Putamen (tissue), 1 donor: ENCODE results near the gene IFNA21.
"Not testable (repeated sequence)": the region's sequence is repeated elsewhere in the genome, so short reads cannot be mapped to it uniquely, and the experiment has no call there.

ENCODE experiments used
- DNase-seq: peaks from one replicate; pipeline ENCODE4 v3.0.0-alpha.2; 2016; ENCODE audit warnings: low spot score

The IFNA21 gene

DNA sequence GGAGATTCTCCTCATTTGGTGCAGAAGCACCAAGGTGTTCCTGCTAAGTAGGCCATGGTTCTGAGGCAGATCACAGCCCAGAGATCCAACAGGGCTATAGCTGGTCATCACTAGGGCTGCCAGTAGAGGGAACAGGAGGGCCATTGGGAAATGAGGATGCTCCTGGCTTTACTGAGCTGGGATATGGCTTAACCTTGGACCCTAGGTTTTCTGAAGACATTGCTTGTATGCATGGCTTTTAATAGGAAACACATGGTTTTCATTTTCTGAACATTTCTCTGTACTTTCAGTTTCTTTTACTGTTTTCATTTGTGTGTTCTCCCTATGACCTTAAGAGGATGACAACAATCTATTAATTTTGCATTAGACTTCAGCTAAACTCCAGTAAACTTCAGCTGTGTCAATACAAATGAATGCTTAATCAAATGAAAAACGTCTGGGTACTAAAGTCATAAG lies 25.0 kb downstream of the IFNA21 start, which contains the start of gene IFNW1:
Gene IFNW1, minus strand, starts transcription at position 406 of the 456 bp plus-strand sequence. Its CDS starts 262 bp downstream, at position 144.
- DNase-seq, result no peak

DNA sequence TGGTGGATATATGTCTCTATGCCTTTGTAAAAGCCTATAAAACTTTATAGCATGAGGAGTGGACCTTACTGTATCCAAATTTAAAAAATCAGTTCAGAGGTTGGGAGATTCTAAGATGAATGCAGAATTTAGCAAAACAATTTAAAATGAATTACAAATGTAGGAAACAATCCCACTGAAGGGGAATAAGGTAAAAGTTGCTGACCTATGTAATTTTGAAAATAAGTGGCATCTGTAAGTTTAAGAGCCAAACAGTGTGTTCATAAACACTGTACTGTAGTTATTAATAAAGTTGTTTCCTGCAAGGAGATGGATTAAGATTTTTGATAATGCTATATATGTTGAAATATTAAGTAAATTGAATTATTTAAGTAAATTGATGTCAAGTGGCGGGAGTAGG lies 29.4 kb downstream of the IFNA21 start:
- DNase-seq, result no peak

DNA sequence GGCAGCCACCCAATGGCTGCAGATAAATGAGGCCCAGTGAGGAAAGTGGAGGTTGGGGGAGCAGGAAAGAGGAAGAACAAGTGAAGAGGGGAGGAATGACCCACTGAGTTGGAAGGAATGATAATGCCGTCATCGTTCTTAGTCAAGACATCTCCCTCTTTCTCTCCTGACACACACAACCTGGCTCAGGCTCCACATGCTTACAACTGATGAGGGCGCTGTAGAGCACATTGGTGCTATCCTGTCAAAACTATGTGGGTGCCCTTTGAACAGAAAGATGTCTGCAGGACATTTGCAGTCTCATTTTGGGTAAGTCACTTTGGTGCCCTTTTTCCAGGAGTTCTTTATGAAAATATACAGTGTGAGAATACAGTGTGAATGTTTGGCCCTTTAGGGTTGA lies 30.7 kb downstream of the IFNA21 start:
- DNase-seq, result no peak

DNA sequence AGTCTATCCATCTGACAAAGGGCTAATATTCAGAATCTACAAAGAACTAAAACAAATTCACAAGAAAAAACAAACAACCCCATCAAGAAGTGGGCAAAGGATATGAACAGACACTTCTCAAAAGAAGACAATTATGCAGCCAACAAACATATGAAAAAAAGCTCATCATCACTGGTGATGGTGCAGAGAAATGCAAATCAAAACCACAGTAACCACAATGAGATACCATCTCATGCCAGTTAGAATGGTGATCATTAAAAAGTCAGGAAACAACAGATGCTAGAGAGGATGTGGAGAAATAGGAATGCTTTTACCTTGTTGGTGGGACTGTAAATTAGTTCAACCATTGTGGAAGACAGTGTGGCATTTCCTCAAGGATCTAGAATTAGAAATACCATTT lies 38.3 kb downstream of the IFNA21 start:
- not testable (repeated sequence) for DNase-seq

DNA sequence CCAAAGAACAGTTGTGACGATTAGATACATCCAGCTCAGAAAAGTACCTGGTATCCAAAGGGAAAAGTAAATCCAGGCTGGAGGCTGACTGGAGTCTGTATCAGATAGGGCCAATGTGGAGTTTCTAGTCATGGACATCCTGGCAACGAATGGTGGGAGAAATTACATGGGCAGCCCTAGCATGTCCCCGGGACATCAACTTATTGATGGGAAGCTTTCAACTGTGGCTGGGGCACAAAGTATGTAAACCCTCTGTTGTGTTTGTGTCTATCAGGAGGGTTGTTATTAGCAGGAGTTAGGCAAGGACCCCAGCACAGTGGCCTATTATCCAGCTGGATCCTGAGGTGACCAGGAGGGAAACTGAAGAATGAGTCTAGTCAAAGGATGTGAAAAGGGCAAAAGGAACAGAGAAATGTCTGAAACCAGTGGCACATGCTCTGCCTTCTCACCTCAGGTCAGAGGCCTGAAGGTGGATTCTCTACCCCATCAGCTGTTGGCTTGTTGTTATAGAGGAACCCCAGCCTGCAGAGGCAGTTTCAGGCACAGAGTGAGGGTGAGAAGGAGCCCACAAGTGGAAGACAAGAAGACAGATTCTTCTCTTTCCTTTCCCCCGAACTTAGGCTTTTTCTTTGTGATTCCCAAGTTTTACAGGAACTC lies 44.7 kb downstream of the IFNA21 start:
- DNase-seq, result no peak

DNA sequence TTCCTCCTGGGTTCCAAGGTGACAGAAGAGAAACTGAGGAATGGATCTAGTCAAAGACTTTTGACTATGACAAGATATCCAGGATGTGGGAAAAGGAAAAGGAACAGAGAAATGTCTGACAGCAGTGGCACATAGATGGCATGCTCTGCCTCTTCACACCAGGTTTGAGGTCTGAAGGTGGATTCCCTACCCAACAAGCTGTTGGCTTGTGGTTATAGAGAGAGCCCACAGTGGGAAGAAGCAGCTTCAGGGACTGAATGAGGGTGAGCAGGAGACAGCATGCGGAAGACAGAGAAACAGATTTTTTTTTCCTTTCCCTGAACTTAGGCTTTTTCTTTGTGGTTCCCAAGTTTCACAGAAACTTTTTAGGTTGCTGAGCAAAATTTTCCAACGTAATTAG lies 45.4 kb downstream of the IFNA21 start:
- DNase-seq, result no peak

DNA sequence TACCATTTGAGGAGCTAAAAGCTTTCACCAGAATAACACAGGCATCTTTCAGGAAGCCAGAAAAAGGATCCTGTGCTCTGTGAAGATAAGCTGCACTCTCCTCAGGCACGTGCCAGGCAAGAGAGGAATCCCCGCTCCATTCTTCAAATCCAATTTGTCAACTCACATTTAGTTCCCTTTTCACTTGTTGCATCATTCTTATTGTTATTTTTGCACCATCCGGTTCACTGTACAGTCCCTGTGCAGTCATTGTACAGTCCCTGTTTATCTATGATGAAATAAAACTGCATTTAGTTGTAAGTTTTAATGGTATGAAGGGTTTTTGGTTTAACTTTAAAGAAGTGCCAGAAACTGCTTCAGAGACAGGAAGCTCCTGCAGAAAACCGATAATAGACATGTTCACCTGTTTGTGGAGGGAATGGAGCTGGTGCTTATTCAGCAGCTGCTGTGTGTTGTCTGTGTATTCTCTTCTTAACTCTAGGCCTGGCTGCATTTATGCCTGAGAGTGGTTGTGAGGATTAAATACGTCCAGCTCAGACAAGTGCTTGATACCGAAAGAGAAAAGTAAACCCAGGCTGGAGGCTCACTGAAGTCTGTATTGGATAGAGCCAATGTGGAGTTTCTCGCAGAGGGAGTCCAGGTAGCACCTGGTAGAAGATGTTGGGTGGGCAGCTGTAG lies 47.2 kb downstream of the IFNA21 start:
- DNase-seq, result no peak
